NCI-H510A (cell line): ENCODE measurements around the gene SAFB2.
"Not testable (repeated sequence)": the region's sequence is repeated elsewhere in the genome, so short reads cannot be mapped to it uniquely, and the experiment has no call there.

Source experiments
- DNase-seq: peaks from one replicate; lab custom pipeline; 2025; lab: John Stamatoyannopoulos, UW

SAFB2 gene

DNA sequence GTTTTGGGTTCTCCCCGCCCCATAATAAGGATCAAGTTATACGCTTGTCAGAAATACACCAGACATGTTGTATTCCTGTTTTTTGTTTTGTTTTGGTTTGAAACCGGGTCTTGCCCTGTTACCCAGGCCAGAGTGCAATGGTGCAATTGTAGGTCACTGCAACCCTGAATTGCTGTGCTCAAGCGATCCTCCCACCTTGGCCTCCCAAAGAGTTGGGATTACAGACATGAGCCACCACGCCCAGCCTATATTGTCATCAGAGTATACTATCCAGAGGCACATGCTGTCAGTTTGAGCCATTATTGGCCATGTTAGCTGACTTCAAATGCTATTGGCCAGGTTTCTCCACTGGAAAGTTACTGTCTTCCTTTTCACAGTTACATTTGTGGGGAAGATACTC lies 10.1 kb upstream of the SAFB2 start:
- no peak for DNase-seq

DNA sequence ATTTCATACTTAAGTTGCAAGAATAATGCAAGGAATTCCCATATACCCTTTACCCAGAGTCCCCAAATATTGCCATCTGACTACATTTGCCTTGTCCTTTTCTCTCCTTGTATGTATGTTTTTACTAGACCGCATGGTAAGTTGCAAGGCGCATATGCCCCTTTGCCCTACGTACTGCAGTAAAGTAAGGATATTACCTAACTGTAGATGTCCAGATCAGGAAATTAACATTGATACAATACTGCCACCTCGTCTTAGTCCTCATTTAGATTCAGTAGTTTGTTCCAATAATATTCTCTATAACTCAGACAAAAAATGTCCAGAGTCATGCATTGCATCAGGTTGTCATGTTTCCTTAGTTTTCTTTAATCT lies 9.7 kb upstream of the SAFB2 start:
- DNase-seq, result no peak

DNA sequence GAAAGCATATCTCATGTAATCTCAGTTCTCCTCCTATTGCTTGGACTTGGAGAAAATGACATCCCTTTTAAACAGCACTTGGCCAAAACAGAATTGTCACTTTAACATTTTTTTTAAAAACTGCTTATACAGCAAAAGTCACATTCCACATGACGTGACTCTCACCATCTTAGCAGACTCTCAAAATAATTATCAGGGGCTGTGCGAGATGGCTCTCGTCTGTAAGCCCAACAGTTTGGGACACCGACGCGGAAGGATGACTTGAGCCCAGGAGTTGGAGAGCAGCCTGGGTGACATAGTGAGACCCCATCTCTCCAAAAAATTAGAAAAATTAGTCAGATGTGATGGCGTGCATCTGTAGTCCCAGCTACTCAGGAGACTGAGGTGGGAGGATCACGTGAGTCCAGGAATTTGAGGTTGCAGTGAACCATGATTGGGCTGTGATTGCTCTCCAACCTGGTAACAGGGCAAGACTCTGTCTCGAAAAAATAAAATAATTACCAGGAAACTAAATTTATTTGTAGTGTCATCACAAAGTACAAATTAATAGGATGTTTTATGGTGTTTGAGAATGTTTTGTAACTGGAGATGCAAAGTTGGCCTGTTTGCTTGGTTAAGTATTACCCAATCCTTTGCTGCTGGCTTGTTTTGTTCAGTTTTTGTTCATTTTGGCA lies 9.1 kb upstream of the SAFB2 start:
- DNase-seq, result no peak

DNA sequence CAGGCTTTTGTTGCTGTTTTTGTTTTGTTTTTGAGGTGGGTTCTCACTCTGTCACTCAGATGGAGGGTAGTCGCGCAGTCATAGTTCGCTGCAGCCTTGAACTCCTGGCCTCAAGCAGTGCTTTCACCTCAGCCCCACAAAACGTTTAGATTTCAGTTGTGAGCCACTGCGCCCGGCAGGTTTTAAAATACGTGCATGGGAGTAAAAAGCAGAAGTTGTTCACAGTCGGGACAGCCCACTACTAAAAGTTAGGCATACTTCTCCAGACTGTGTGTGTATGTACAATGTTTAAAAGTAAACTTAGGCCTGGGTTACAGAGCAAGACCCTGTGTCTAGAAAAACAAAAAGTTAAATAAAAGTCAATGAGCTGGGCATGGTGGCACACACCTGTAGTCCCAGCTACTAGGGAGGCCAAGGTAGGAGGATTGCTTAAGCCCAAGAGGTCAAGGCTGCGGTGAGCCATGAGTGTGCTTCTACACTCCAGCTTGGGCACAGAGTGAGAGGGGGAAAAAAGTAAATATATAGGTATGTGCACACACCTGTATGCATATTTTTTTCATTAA lies 6.4 kb upstream of the SAFB2 start:
- no peak for DNase-seq

DNA sequence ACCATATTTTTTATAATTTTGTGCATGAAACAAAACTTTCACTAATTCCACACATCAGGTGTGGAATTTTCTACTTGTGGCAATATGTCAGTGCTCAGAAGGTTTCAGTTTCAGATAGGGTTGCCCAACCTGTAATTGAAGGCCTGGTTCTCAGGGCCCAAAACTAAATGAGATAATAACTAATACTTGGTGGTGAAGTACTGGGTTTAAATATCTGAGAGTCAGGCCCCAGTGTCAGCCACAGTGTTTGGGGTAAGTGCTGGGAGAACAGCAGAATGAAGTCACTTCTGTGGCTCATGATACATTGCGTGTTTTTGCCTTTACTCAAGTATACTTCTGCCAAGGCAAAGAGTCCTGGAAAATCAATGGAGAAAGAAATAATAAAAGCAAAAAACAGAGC lies 5.9 kb upstream of the SAFB2 start:
- no peak for DNase-seq

DNA sequence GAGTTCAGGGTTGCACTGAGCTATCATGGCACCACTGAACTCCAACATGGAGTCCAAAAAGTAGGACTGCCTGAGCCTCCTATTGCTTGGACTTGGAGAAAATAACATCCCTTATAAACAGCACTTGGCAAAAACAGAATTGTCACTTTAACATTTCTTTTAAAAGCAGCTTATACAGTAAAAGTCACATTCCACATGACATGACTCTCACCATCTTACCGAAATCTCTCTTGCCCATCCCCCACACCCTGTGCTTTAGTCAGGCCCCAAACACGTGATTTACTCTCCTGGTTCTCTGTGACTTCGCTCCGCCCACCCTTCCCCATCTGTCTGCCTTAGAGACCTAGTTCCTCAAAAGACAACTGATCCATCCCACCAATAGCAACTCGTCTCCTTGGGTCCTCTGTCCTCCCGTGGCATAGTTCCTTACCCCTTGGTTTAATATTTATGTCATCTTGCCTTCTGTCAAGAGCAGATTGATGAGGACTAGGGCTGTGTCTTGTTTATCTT lies 4.9 kb upstream of the SAFB2 start:
- DNase-seq, result no peak

DNA sequence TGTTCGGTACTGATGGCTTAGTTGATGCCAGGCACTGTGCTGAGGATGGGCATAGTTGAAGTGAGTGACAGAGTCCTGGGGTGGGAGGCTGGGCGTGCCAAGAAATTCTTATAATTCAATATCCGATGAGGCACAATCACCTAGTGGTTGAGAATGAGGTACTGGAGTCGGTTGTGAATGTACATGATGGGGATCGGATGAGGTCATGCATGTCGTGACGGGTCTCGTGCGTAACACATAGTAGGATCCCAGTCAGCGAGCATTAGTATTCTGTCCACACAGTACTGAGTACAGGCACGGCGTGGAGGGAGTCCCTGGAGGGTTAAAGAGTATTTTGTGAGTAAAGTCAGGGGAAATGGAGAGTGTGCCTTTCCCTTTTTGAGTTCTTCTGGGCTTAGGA lies 3.1 kb upstream of the SAFB2 start:
- DNase-seq, result no peak

DNA sequence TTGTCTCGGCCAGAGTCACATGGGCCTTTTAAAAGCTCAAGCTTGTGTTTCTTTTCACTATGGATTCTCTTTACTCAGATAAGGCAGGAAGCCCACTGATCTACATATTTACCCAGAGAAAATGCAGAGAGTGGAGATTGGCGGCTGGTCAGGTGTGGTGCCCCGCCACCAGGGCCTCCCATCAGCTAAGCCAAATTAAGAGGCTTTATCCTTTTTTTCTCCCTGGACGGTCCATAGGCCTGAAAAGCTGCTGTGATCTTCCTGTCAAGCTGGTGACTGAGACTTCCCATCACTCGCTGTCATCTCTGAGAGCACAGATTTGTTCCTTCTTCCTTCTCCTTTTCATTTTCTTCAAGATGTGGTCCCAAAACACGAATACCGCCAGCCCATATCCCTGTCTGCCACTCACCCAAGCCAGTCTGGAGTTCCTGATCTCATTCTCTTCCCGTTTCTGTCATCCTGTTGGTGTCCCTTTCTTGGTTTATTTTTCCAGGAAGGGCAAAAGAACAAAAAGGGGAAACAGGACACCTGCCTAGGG lies 2.2 kb upstream of the SAFB2 start:
- no peak for DNase-seq

DNA sequence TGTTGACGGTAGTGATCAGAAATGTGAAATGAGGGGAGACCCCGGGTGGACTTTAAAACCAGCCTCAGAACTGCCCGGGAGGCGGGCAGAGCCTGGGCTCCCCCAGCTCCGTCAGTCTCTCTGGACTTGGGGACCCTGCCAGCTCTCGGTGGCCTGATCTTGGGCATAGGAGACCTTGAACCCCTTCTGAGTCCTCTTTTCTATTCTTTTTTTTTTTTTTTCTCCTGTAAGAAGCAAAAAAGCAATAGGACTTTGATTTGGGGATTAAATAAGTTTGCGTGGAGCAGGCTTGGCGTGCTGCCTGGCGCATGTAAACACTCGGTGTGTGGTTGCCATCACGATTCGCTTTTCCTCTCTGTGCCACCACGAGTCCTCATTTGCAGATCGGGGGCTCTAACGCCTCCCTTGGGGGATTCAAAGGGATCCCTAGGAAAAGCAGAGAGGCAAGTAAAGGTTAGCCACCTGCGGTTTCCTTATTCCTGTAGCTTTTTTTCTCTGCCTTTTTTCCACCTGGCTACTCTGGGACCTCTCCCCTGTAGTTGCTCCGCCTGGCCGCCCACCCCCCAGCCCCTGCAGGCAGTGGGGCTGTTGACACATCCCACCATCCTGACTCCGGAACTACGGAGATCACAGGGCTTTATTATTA lies 1.6 kb upstream of the SAFB2 start:
- DNase-seq, result no peak

DNA sequence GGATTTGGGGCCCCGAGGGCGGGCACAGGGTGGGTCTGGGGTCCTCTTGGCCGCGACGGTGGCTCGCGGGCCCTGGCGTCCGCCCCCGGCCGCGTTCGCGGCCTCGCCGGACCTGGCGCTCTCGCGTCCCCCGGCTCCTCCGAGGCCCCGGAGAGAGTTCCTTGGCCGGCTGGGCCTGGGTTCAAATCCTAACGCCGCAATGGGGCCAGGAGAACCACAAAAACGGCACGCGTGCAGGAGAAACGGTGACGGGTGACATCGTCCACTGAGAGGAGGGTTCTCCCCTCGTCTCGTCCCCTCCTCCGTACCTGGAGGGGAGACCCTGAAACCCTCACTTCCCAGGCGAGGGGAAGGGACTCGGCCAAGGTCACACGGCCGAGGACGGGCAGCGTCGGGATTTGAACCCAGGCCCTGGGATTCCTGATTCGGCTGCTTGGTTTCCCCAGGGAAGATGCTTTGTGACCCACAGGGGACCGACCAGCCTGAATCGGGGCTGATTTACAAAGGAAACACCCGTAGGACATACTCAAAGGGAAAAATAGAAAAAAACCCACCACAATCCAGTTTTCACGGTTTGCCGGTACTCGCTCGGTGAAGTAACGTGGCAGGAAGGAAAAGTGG lies 931 bp upstream of the SAFB2 start:
- no peak for DNase-seq

DNA sequence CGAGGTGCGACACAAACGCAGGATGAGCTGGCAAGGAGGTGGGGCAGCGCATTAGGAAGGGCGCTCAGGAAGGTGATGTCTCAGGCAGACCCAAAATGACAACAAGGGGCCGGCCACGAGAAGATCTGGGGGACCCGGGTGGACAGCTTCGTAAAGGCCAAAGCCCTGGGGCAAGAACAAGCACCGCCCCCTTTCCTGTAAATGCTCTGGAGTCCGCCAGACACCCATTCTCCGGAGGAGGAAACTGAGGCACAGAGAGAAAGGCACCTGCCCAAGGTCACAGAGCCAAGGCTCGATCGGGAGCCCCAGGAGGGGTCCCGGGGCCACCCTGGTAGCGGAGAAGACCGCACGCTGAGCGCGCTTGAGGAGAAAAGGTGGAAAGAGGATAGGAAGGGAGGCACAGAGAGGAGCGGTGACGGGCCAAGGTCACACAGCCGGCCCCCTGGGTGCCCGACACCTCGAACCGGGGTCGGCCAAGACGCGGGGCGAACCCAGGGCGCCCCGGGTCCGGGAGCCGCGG lies 571 bp downstream of the SAFB2 start:
- DNase-seq, result no peak

DNA sequence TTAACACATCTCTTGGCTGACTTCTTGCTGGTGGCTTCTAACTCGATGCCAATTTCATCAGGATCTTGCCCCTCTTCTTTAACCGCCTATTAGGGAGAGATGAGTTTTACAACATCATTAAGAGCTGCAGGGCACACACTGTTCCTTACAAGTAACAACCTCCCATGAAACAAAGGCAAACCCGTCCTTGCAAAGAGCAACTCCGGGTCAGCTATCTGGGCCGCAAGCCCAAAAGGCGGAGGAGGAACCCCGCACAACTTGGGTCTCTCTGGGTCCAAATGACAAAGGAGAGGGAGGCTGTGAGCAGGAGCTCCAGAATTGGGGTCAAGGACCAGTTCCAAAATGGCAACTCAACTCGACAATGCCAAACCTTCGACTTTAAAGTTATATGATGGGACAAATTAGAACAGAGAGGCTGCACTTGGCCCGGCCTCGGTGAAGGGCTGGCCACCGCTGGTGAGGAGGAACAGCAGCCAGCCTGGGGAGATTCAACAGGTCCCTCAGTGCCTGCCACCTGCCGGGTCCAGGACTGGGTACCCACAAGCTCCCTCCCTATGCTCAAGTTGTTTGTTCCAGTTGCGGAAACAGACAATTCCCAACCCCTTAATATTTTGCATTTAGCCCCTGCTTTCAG lies 1.1 kb downstream of the SAFB2 start:
- DNase-seq, result no peak

DNA sequence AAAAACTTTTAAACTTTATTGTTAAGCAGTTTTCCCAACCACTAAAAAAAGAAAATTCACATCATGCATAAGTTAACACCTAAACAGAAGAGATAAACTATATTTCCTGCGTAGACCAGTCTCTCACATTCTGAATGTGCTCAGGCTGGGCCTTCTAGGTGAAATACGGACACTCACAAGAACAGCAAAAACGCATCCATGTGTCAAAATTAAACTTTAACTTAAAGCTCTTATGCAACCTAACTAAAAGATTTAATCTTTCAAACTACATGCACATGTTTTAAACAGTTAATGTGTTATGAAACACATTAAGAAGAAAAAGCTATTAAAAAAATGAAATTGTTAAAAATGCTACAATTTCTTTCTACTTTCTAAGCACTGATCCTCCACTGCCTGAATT lies 2.6 kb downstream of the SAFB2 start:
- no peak for DNase-seq

DNA sequence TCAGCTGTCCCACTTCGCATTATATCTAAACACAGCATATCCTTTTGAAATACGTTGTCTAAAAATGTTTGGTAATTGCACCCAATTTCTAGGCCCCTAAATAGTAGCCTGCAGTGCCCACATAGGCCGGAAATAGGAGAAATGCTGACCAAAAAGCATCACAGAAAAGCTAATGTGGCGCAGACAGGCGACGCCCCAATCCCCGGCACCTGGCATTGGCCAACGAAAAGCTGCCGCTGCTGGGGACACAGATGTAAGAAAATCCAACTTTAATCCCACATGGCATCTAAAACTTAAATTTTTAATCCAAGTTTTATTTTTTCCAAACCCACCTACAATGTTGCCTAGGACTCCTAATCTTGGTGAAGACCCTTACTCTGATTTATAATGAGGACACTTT lies 4.0 kb downstream of the SAFB2 start:
- no peak for DNase-seq

DNA sequence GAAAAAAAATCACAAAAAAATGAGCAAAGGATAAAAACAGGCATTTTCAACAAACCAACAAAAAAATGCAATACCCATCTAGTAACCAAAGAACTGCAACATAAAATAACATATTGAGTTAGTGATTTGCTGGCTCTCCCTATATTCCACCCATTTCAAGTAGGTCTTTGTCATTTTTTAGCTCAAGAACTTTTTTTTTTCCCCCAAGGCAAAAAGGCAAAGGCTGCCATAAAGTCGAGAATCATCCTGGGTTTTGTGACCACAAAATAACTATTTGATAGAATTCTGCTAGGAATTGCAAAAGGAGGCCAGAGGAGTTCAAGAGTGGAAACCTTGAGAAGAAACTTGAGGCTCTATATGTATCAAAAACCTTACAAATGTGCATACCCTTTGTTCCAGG lies 5.5 kb downstream of the SAFB2 start:
- DNase-seq, result no peak

DNA sequence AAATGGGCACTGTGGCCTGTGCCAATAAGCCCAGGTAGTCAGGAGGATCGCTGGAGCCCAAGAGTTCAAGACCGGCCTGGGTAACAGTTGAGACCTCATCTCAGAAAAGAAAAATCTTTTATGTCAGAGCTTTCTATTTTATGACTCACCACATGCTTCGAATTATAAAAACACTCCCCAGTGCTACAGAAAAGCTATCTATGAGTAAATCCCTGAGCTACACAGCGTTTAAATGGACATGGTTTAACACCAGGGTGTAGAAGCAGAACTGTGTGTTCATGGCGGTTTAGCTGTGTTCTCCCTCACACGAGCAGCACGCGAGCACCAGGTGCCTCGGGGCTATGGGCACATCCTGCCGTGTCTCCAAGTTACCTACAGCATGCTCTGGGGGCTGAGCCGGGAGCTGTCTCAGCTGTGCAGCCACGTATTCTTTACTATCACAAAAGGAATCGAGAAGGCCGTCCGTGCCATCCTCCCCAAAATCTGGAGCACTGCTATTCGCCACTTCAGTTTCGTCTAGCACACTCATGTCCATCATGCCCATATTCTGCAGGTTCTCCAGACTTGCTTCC lies 6.7 kb downstream of the SAFB2 start:
- DNase-seq, result no peak

DNA sequence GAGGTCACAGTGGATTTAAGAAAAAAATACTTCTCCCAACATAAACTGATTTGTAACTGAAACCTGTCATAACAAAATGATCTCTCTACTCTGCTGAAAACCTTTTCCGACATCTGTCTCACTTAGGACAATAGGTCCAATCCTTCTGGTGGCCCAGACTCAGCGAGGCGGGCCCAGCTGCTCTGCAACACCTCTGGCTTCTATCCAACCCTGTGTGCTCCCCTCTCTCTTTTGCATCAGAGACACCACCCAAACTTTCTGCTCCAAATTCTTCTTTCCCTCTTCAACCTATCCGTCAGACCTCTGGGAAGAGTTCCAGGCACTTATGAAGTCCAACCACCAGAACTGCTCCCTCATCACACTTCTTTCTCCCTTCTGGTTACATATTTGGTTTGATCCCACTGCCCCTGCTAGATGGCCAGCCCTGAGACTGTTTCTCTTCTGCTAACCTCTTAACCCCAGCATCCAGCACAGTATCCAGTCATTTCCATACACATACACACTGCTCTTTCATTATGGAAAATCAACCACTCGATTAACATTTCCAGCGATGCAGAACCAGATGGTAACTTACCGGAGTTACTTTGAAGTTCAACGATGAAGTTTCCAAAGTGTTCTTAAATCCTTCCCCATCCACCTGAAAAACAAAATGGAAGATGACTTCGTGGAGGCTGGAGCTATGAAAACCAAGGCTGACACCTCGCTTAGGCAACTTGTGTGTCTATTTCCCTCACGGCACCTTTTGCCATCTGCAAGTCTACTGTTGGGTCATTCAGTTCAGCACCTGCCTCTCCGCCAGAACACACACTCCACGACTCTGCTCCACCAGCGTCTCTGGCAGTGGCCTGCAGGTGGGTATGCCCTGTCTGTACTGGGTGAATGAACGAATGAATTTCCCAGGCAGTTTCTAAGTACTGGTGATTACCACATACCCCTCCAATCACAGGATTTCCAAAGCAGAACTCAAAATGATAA lies 9.4 kb downstream of the SAFB2 start:
- DNase-seq, result no peak

DNA sequence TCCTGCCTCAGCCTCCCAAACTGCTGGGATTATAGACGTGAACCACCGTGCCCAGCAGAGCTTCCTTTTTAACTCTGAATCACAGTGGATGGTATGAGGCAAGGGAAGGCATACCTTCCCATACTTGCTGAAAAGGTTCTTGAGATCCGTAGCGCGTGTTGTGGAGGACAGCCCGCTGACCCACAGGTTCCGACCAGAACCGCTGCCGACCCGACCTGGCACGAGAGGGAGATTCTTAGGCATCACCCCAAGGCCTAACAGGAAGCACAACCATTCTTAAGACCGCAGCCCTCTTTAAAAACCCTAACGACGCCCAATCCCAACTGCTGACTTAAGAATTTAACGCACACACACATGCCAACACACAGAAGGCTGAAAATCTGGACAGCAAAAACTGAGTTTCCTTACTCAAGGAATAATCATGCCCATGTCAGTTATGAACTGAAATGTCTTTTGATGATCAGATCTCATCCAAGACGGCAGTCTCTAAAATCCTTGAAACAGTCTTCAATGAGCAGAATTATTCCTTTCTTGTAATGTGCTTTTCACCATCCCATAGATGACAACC lies 12.6 kb downstream of the SAFB2 start:
- no peak for DNase-seq

DNA sequence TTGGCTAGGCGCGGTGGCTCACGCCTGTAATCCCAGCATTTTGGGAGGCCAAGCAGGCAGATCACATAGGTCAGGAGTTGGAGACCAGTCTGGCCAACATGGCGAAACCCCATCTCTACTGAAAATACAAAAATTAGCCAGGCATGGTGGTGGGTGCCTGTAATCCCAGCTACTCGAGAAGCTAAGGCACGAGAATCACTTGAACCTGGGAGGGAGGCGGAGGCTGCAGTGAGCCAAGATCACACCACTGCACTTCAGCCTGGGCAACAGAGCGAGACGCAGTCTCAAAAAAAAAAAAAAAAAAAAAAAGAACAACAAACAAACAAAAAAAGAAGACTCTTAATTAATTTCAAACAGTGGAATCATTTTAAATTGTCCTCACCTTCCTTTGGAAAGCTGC lies 13.8 kb downstream of the SAFB2 start:
- DNase-seq, result not testable (repeated sequence)

DNA sequence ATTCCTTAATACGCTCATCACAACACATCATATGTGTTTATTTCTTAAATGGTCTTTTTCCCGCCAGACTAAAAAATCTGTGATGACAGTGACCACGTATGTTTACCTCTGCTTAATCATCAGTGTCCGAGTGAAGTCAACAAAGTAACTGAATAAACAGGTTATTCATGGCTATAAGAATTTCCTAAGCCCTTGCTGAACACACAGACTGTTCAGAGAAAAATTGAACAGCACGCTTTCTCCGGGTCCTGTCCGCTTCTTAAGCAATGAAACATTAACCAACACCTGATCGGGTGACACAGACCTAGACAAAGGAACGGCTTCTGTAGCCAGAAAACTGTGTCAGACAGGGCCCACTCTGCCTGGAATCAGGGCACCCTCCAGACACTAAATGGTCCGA lies 14.3 kb downstream of the SAFB2 start:
- DNase-seq, result no peak
